Glomerular endothelial cell (primary cell): ENCODE measurements around the gene TANGO2. TPM values are rescaled to one million over a fixed set of nuclear protein-coding genes. Genes with fewer than 3 reads are reported as not detected.

Experiments used
- DNase-seq: peaks from one replicate; pipeline ENCODE4 v3.0.0-alpha.2; 2011; ENCODE audit warnings: low read depth, low spot score; ENCODE audit errors: extremely low read depth
- total RNA-seq: library from RNA; depleted of rRNA; stranded (reverse); fragments of >200 nt; gene quantifications from 2 replicates; pipeline ENCODE4 v1.2.3, GENCODE V29; 2015

The TANGO2 gene
- total RNA-seq, 1 donor from 2014 or later, result 42.2 TPM

- no peak for DNase-seq
Observed at GRCh38 chr22:20083157-20083890, 62.4 kb downstream of the TANGO2 start.

DNA sequence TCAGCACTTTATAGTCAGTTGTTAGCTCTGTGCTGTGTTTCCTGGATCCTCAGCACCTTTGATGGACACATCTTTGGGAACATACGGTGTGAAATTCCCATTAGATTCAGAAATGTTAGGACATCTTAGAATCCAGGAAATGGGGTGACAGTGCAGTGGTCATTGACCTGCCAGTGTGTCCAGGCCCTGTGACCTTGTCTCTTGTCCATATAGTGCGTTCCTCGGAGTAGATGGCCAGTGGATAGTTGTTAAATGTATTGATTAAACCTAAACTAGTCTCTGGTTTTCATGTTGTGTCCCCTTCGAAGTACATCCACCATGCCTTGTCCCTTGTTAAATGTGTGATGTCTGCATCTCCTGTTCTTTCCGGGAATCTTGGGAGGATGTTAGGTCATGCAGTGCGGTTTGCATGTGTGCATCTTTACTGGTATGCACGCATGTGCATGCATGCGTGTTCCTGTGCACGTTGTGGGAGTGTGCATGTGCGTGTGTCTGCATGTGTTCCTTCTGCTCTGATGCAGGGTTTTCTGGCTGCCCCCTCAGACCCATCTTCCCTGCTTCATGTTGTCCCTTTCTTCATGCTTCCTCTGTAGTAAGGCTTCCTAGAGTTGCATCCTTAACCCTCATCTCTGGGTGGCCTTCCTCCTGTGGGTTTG lies 63.1 kb downstream of the TANGO2 start:
- no peak for DNase-seq

GRCh38 chr22:20084547-20085413 lies 63.9 kb downstream of the TANGO2 start:
- DNase-seq, result no peak

DNA sequence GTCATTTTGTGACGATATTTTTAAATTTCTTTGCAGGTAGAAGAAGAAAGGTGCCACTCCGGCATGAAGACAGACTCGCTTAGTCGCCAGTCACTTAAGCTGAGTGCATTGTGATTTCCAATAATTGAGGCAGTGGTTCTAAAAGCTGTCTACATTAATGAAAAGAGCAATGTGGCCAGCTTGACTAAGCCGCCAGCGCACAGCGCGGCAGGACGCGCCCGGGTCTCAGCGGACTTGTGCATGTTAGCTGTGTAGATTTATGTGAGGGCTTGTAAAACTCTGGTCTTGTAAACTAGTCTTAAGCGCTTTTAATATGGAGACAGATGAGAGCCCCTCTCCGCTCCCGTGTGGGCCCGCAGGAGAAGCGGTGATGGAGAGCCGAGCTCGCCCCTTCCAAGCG lies 64.7 kb downstream of the TANGO2 start:
- no peak for DNase-seq

- DNase-seq, result no peak
Observed at GRCh38 chr22:20086101-20086599, 65.2 kb downstream of the TANGO2 start.

DNA sequence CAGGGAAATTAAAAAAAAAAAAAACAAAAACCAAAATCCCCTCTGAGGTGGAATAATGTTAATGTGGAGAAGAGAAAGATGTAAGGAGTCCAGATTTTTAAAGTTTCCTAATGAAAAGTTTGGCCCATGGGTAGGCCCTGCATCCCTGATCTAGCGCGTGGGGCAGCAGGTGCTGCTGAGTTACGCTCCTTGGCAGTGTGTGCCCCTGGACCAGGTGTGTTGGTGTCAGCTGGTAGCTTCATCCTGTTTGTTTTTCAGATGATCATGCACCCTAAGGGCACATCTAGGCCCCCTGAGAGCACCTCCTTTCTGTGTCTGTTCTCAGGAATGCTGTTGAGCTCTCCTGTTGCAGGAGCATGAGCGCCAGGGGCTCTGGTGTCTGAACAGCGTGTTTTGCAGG lies 65.9 kb downstream of the TANGO2 start:
- DNase-seq, result no peak

DNA sequence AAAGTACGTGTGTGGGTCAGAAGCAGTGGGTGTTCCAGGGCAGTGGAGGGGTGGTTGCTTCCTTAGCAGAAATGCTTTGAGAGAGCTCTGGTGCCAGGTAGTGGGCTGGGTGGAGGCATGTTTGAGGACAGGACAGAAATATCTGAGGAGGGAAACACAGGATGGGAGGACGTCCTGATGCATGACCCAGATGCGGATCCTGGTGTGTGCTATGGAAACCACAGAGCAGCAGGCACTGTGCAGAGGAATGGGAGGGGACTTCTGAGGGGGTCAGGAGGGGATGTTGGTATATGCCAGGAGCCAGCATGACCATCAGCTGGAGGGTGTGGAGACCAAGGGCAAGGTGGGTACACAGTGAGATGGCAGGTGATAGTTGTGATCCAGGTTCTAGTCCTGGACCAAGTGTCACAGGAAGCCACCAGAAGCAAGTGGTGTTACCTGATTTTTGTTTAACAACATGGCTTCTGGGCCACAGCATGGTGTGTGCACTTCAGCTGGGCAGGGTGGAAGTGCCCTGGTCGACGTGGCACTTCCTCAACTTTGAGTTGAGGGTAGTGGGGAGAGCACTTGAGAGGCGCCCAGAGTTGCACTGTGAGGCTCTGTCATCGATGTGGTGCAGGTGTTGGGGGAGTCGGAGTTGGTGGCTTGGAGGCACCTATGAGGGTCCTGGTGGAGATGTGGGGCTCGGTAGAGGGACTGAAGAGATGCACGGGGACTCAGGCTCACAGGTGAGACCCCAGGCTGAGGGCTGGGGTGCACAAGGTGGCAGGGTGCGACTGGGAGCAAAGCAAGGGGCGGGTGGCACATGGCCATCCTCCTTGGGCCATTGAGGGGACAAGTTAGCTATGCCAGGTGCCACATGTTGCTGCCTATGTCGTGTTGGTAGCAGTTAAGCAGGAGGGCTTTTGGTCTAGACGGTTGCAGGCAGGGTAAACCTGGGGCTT lies 66.7 kb downstream of the TANGO2 start:
- DNase-seq, result no peak

GRCh38 chr22:20088263-20088648 lies 67.3 kb downstream of the TANGO2 start:
- no peak for DNase-seq

DNA sequence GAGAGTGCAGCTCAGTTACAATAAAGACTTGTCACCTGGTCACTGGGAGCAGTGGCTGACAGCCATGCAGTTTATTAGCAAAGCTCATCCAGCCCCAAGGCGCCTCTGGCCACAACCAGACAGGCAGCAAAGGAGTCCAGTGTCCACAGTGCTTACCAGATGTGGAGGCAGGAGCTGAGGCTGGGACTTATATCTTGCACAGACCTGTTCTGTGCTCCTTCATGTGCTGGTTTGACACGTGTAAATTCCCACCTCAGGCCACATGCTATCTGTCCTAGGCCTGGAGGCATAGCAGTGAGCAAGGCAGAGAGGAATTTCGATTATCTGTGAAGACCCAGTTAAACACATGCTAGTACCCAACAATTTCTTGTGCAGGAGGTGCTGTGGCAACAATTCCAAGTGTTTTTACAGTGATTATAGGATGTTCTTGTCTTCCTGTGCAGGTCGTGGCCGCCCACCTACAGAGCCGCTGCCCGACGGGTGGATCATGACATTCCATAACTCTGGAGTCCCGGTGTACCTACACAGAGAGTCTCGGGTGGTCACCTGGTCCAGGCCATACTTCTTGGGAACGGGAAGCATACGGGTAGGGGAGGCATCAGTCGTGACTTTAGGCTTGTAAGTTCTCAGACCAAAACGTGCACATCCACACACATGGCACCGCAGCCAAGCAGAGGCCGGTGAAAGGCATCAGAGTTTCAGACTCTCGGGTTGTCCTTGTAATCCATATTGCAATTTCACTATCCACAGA lies 68.5 kb downstream of the TANGO2 start:
- no peak for DNase-seq

- no peak for DNase-seq
Observed at GRCh38 chr22:20089977-20090729, 69.2 kb downstream of the TANGO2 start.

DNA sequence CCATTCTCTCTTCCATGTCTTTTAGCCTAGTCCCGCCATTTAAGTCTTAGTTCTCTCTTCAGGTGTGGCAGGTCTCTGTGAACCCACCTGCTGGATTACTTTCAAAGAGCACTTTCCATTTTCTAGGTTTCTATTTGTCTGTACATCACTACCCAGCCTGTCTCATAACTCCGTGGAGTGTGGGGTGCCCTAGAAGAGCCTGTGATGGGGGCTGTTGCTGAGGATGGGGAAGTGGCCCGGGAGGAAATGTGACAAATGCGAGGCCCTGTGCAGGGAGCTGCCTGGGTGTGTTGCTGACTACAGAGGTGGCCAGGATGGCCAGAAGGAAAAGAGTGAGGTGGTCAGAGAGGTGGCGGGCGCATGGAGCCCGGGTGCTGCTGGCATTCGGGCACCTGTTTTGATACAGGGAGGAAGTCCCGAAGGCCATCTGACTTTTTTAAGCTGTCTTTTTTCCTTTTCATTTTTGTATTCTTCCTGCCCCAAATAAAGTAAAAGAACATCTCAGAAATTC lies 69.9 kb downstream of the TANGO2 start:
- DNase-seq, result no peak

GRCh38 chr22:20091690-20092476 lies 71.0 kb downstream of the TANGO2 start:
- DNase-seq, result no peak

DNA sequence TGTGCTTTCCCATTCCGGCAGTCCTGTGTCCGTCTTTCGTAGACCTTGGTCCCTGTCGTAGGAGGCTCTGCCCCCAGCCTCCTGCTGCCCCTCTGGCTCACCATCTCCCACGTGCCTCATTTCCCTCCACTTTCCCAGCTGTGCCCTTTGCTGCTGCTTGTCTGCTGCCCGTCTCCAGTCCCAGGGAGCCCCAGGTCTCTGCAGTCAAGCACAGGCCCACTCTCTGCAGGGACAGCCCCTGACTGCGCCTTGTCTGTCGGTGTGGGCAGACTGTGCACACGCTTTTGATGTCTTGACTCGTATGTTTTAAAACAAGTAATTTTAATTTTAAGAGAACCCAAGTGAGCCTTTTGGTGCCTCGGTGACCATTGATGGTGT lies 71.6 kb downstream of the TANGO2 start:
- DNase-seq, result no peak

GRCh38 chr22:20093418-20094196 lies 72.7 kb downstream of the TANGO2 start:
- no peak for DNase-seq

DNA sequence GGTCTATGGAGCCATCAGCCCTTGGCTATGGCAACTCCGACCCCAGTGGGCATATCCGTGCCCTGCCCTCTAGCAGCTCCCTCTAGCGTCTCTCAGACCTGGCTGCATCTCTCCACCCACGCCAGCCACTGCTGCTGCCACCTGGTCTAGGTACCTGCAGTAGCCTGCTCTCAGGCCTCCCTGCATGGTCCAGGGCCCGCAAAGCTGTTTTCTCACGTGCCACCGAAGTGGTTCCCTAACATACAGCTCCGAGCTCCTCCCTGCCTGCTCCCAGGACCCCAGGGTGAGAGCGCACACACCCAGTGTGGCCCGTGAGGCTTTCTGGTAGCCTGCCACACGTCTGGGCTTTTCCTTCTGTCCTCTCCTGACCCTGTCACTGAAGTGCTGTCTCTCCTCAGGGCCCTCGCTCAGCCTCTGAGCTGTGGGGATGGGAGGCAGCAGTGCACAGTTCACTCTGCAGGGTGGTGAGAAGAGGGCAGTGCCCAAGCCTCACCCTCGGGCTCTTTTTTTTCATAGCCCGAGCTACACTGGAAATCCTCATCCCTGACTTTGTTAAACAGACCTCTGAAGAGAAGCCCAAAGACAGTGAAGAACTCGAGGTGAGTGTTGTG lies 73.4 kb downstream of the TANGO2 start:
- no peak for DNase-seq

- DNase-seq, result no peak
Observed at GRCh38 chr22:20095521-20095920, 74.6 kb downstream of the TANGO2 start.
